Astrocyte (in vitro differentiated cells and primary cell): ENCODE results near the gene GAS2L1.

ENCODE experiments used
- EZH2 ChIP-seq: IDR thresholded peaks from 2 replicates; pipeline ENCODE4 v1.6.1; 2012; ENCODE audit warnings: mild to moderate bottlenecking, low read length, inconsistent platforms; ENCODE audit not compliant: insufficient read depth
- TF ChIP-seq, protein P1 (sequence below): IDR thresholded peaks from 2 replicates; pipeline ENCODE4 v1.5.1; 2011; ENCODE audit warnings: low read depth, mild to moderate bottlenecking, inconsistent platforms, low read length, moderate library complexity; ENCODE audit not compliant: insufficient read depth

DNA sequence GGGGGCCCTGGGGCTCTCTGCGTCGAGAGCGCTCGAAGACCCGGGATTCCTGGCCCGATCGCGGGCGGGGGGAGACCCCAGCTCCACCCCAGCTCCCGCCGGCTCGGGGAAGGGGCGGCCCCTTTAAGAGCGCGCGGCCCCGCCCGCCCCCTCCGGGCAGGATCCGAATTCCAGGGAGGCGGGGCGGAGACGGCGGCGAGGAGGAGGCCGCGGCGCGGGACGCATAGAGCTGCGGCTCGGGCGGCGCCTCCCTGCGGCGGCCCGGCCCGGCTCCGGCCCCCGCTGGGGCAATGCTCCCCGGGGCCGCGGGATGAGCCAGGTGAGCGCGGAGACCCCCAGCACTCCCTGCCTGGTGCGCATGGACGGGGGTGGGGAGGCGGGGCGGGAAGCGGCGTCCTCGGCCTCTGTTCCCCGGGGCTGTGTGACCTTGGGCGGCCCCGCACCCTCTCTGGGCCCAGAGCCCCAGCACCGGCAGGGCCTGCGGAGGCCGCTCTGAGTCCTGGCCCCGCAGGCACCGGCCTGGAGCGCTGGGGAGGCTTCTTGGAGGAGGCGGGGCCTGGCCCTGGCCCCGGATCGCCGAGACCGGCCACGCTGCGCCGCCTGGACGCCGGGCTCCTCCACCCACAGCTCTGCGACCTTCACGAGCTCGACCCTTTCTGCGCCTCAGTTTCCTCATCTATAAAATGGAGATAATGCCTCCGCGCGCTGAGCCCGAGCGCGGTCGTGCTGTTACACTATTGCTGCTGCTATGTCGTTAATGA, 565 bp downstream of the GAS2L1 start:
- TF ChIP-seq, protein P1, sequence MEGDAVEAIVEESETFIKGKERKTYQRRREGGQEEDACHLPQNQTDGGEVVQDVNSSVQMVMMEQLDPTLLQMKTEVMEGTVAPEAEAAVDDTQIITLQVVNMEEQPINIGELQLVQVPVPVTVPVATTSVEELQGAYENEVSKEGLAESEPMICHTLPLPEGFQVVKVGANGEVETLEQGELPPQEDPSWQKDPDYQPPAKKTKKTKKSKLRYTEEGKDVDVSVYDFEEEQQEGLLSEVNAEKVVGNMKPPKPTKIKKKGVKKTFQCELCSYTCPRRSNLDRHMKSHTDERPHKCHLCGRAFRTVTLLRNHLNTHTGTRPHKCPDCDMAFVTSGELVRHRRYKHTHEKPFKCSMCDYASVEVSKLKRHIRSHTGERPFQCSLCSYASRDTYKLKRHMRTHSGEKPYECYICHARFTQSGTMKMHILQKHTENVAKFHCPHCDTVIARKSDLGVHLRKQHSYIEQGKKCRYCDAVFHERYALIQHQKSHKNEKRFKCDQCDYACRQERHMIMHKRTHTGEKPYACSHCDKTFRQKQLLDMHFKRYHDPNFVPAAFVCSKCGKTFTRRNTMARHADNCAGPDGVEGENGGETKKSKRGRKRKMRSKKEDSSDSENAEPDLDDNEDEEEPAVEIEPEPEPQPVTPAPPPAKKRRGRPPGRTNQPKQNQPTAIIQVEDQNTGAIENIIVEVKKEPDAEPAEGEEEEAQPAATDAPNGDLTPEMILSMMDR = no peak
- no peak for TF ChIP-seq EZH2
